Left colon (tissue), 2 donors: Measurements from ENCODE around the gene PITHD1. TPM values are rescaled to one million over a fixed set of nuclear protein-coding genes. Genes with fewer than 3 reads are reported as not detected.
"Not testable (repeated sequence)": the region's sequence is repeated elsewhere in the genome, so short reads cannot be mapped to it uniquely, and the experiment has no call there.

Experiments
- ATAC-seq: fragments of 200-7000 bp; cut with Tn5 transposase; one replicate; pipeline ENCODE4 v1.9.1; 2020; ENCODE audit warnings: mild to moderate bottlenecking, moderate library complexity
- DNase-seq, 2 donors: peaks; one replicate each; pipeline ENCODE4 v3.0.0-alpha.2; 2020
- intact Hi-C, 2 donors: fragments of 100-400 bp; cut with DNase I in 1 of 2; cut with micrococcal nuclease in 1 of 2; formaldehyde crosslinking; loops; one replicate each; pipeline versions ENCODE4 v1.11.2 to v1.14.0; 2022; cut with DNase I, micrococcal nuclease
- total RNA-seq, 2 donors: library from RNA; stranded (reverse); fragmentation: NEBNext Ultra II Directional; extraction: Animal tissue kit (Norgen Biotek cat#: 25700); gene quantifications; one replicate each; pipeline ENCODE4 v1.2.1, GENCODE V29; 2021
- donor health status: DM: no; HTN: no; CAD: no.
- donor health status: DM: yes; HTN: yes; CAD: no.

PITHD1 gene
- total RNA-seq, 2 donors from 2014 or later: 38.2 to 43.4 TPM

DNA sequence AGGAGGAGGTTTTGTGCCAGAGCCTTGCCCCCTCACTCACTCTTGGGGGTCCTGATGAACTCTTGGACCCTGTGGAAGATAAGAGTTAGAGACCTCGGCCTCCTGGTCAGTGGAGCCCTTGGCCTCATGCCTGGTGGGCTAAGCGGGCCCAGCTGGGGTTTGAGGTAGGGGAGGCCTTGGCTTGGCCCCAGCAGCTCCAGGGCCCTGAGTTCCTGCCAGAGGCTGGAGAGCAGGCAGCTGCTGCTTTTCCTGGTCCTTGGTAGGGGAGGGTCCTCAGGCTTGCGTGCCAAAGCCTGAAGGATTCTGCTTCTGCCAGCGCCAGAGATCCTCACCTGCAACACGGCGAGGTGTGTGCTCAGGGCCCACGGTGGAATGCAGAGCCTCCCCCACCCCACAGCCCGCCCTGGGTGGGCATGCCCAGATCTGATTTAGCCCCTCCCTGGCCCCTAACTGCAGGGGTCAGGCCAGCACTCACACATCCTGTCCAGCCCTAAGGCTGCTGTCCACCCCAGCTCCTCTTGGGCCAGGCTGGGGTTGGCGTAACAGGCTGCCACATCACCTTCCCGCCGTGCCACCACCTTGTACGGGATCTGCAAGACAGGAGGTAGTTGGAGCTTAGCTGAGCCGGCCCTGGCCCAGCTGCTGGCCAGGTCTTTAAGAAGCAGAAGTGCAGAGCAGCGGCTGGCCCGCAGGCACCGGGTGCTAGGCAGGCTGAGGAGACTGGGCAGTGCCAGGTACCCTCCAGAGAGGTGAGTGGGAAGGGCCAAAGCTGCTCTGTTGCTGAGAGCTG, 17.7 kb downstream of the PITHD1 start:
- ATAC-seq (no peak), DNase-seq (no peak)
- intact Hi-C loops: no loop called here

DNA sequence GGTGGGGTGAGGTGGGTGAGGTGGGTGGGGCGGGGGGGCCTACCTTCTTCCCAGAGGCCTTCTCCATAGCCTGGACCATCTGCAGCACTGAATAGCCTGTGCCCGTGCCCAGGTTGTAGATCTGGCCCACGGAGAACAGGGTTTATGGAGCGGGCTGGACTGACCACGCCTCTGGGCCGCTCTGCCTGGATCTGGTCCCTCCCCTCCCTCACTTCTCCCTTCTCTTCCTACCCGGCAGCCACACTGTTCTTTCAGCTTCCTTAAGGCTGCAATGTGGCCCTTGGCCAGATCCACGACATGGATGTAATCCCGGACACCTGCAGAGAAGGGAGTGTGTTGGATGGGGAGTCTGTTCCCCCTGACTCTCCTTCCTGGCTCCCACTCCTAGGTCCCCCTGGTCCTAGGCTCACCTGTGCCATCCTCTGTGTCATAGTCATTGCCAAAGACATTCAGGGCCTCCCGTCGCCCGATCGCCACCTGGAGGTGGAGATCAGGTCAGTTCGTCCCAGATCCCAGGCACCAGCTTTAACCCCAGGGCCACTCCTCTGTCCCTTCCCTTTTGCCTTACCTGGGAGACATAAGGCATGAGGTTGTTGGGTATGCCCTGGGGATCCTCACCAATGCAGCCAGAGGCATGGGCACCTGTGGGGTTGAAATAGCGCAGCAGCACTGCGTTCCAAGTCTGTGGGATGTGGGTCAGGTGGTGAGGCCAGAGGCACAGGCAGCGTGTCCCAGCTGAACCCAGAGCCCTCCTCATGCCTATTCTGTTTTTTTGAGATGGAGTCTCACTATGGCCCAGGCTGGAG, 18.5 kb downstream of the PITHD1 start:
- DNase-seq (peak; percentile 58 to 62), ATAC-seq (peak; percentile 12)
- intact Hi-C loops: no loop called here

DNA sequence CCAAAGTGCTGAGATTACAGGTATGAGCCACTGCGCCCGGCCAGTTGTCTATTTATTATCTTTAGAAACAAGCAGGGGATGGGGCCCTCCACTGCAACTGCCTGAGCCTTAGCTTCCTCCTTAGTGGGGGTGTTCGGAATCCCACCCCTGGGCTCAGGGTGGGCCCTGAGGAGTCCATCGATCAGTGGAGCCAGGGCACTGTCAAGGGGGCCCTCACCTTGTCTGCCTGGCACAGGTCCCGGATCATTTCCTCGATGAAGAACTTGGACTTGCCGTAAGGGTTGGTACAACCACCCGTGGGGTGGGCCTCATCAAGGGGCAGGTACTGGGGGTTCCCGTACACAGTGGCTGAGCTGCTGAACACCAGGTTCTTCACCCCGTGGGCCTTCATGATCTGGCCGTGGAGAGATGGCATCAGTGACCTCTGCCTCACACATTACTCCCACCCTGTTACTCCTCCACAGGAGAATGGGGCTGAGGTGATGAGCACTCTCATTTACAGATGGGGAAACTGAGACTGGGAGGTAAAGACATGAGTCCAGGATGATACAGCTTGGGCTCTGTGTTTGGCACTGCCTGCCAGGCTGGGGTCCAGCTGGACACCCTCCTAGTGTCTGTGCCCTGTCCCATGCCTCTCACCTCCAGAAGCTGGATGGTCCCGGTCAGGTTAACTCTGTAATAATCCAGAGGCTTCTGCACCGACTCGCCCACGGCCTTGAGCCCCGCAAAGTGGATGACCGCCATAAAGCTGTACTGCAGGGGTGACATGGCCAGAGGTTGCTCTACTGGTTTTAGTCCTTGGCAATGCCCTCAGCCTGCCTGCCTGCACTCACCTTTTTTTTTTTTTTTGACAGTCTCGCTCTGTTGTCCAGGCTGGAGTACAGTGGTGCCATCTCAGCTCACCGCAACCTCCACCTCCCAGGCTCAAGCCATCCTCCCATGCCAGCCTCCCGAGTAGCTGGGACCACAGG, 19.5 kb downstream of the PITHD1 start:
- DNase-seq: no peak
- intact Hi-C loops: no loop called here
- ATAC-seq: no peak

DNA sequence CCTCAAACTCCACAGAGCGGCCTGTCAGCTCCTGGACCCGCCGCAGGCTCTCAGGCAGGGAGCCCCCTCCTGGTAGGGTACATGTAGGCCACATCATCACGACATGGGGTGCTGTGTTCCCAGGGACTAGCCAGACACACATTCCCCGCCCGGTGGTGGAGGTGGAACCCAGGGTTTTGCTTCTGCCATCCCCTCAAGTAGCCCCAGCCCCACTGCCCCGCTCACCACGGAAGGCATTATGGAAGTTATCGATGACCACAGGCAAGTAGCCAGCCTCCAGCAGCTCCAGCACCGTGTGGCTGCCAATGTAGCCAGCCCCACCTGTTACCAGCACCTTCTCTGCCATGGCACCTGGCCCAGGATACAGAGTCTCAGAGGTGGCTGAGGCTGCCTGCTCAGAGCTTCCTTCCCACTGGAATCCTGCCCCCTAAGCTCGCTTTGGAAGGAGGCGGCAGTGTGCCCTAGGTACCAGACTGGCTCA, 20.5 kb downstream of the PITHD1 start:
- intact Hi-C loops: no loop called here
- DNase-seq (peak; percentile 30 to 46), ATAC-seq (no peak)

DNA sequence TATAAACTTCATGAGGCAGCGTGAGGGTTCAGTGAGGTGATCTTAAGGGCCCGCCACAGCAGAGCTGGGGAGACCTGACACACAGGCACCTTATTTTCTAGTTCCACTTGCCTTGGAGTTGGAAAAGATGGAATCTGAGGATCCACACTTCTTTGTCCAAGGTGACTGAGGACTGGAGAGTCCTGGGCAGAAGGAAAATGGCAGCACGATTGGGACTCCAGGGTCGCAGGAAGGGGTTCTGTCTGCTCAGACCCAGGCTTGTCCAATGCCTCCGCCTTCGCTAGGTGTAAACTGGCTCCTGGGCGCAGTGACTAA, 21.0 kb downstream of the PITHD1 start:
- DNase-seq: no peak
- ATAC-seq: no peak
- intact Hi-C loops: no loop called here

DNA sequence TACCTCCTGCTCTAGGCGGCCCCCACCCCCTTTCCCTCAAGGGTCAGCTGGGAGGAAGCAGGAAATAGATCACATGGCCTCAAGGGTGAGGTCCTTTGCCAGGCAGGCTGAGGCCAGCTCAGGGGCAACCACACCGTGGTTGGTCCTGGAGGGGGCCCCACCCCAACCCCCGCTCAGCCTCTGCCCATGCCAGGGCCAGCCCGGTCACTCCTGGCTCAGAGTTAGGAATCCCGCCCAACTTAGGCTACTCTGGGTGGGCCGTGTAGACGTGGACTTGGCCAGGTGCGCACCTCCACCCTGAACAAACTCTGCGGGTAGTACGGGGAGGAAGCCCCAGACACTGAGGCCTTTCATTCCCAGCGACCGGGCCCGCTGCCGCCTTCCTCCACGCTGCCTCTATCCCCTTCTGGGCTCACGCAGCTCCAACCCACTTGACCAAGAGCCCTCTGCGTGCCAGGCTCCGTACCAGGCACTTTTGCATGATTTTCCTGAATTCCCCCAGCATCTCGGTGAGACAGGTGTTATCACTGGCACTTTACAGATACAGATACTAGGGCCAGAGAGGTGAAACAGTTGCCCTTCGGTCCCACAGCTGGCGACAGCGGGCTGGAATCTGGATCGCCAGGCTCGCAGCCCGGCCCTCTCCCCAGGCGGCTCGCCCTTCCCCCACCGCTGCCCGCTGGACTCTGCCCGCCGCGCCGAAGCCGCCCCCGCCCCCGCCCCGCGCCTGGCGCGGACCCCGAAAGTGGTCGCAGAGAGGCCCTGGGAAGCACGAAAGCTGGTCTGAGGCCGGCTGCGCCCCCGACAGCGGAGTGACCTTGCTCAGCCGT, 21.6 kb downstream of the PITHD1 start:
- intact Hi-C loops: no loop called here
- DNase-seq: peak; percentile 85 to 95
- ATAC-seq: peak; percentile 65

DNA sequence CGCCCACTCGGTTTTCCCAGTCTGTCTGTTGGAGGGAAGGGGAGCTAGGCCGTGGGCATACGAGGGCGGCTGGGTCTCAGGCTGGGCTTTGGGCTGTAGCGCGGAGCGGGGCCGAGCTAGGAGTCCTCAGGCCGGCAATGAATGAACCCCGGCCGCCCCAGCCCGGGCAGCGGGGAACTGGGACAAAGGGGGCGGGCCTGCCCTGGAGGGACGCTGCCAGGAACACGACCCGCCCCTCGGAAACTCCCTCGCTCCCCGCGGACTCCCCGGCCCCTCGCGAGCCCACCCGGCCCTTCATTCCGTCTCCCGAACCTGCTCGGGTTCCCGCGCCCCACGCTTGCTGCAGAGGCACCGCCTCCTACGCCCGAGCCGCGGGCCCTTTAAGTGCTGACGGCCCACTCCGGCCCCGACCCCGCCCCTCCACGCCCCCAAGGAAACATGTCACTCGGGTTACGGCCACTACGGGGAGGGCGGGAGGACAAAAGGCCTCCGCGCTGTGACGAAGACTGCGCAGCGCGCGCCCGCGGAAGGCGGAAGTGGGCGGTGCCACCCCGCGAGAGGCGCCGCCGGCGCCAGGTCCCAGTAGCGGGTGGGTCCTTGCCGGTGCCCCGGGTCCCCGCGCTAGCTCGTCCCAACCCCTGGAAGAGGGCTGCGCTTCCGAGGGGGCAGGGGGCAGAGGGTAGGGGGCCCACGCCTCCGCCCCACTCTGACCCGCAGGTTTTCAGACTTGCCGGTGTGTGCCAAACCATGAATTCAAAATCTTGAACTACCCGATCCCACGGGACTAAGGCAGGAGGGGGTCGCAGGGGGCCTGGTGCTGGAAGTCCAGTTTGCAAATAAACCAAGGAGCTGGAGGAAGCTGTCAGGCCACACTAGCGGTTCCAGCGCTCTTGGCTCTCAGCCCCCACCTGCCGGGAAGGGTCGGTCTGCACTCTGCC, 22.5 kb downstream of the PITHD1 start, which contains the start of gene GALE:
Gene GALE, minus strand, starts transcription at position 355 of the 938 bp plus-strand sequence. CDS start 1,747 bp downstream, outside the sequence.
- ATAC-seq: peak; percentile 77
- DNase-seq: peak; percentile 97 to 99
- intact Hi-C loops: no loop called here

DNA sequence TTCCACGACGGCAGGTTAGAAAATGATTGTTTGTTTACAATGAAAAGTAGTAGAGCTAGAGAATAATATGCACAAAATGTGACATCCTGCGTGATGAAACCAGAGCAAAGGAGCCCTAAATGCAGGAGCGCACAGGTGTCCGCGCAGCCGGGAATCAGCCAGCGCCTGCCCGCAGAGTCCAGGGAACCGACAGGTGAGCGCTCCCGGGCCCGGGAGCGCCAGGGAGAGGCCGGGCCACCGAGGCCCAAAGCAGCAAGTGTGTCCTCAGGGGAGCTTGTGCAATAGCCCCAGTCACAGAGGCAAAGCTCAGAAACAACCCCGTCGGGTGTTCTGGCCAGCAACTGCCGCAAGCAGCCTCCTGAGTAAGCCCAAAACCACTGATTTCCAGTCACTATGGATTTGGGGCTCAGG, 23.1 kb downstream of the PITHD1 start:
- DNase-seq (peak in 1 of 2 donors; percentile 44), ATAC-seq (peak; percentile 11)
- intact Hi-C loops: no loop called here

DNA sequence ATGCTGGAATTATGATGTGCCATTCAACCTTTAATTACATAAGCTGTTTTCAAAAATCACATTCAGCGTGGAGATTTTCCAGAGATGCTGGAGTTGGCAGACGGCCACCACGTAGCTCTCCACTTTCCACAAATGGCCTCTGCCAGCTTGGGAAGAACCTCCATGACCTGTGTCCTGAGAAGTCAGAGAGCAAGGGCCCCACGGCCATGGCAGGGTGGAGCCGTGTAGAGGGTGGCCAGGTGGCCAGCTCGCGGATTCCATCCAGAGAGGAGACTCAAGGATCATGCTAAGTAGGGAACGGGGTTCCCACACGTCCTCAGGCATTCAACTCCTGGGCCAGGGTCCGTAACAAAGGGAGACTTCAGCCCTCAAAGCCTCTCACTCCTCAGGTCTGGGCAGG, 23.7 kb downstream of the PITHD1 start:
- intact Hi-C loops: no loop called here
- DNase-seq (no peak), ATAC-seq (no peak)

DNA sequence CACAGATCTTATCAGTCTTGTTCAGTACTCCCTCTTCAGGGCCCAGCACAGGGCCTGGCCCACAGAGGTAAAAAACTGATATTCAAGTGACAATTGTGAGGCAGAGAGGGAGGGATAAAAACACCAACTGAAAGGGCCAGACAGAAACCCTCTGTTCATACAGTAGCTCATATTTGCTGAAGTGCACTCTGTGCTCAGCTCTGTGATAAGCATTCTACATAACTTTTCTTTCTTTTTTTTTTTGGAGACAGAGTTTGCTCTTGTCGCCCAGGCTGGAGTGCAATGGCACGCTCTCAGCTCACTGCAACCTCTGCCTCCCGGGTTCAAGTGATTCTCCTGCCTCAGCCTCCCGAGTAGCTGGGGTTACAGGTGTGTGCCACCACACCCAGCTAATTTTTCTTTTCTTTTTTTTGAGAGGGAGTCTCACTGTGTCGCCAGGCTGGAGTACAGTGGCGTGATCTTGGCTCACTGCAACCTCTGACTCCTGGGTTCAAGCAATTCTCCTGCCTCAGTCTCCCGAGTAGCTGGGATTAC, 24.7 kb downstream of the PITHD1 start:
- ATAC-seq, DNase-seq, intact Hi-C loops: not testable (repeated sequence)

DNA sequence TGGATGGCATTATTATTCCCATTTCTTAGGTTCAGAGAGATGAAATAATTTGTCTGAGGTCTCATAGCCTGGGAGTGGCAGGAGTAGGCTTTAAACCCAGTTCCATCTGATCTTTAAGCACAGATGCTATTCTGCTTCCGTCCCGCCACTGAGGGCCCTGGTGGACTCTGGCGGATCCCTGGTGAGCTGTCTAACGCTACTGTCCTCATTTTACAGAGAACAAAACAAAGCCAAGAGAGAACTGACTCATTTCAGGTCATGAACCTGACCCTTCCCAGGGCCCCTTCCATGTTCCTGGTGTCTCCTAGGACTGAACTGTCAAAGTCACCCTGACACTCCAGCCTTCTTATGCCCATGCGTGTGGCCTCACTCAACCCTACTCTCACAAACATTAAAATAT, 25.5 kb downstream of the PITHD1 start:
- DNase-seq (no peak), ATAC-seq (no peak)
- intact Hi-C loops: no loop called here

DNA sequence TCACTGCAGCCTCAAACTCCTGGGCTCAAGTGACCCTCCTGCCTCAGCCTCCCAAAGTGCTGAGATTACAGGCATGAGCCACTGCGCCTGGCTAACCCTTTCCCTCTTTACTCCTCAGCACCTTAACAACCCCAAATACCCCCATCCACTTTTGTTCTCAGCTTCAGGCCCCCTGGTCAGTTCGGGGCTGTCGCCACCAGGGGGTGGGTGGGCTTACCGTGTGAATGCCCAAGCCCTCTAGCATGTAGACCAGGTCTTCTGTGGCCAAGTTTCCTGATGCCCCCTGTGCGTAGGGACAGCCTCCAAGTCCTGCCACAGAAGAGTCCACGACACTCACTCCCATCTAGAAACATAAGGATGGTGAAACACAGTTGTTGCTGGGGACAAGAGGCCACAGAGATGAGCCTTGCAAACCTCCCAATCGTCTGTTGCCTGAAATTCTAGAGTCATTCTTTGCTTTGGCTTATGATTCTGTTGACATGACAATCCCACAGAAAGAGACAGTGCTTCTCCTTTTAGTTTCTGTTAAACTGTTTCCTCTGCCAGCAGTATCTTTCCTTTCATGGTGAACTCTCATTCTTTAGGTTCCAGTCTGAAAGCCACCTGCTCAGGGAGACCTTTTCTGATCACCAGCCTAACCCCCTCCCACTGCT, 26.1 kb downstream of the PITHD1 start:
- intact Hi-C loops: no loop called here
- no peak for DNase-seq
- ATAC-seq: no peak

DNA sequence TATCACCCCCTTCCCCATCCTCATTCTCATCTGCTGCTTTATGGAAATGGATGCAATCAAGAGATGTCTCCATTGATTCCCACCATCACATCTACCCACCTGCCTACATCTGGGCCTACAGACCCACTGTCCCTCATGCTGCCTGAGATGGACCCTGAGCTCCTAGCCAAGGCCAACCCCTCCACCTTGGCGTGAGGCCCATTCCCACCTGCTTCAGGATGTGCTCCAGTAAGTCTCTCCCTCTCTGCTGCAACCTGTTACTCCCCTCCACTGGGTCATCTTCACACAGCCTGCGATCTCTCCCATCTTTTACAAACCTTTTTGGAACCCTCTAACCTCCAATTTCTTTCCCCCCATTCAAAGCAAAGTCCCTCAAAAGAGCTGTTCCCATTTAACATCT, 26.8 kb downstream of the PITHD1 start:
- no peak for DNase-seq
- intact Hi-C loops: no loop called here

DNA sequence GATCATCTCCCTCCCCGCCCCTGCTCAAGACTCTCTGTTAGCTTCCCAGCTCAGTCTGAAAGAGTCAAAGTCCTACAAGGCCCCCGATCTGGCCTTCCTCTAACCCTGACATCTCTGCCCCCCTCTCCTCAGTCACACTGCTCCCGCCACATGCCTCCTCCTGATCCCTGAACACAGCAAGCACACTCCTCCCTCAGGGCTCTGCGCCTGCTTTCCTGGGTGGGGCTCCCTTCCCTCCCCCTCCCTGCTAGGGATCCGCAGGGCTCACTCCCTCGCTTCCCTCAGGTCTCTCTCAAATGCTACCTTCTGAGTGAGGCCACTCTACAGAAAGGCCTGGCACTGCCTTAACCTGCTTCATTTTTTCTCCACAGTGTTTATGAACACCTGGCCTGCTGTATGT, 28.1 kb downstream of the PITHD1 start:
- intact Hi-C loops: no loop called here
- ATAC-seq: no peak
- no peak for DNase-seq

More for the DNA sequence above, 26.8 kb downstream of the PITHD1 start:
- no peak for ATAC-seq

DNA sequence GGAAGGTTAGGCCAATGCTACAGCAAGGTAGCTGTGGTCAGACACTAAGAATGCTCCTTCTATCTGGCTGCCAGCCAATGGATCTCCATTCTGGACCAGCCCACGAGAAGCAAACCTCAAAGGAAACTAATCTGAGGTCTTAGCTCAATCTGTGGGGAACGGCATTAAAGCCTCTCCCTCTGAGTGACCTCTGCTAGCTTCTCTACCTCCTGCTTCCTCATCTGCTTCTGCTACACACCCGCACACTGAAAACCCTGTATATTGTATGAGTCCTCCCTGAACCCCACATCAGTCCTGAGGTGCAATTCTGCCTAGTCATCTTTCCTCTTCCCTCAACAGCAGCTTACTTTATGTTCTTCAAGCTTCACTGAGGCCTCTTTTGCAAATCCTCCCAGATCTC, 29.2 kb downstream of the PITHD1 start:
- DNase-seq (no peak), ATAC-seq (no peak)
- intact Hi-C loops: no loop called here

DNA sequence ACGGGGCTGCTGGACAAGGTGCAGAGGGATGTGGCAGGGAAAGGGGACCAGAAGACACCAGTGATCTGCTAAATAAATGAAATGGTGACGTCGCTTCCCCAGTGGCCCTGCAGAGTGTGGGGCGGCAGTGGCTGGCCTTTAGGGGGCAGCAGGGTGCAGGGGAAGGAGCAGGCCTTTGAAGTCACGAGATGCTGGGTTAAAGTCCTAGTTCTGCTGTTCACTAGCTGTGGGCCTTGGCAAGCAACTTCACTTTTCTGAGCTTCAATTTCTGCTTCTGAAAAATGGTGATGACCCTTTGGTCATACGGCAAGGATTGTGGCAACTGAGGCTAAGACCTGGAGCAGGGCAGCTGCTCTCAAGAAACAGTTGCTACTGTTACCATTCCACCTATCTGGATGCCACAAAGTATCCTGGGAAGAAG, 31.5 kb downstream of the PITHD1 start:
- ATAC-seq (peak; percentile 90), DNase-seq (peak; percentile 84 to 89)
- intact Hi-C loops: loop anchor here in 1 of 2 donors (10.0 kb wide), 1 partner anchor 105 kb away; the partner anchor contains the start of gene CNR2
